RCC 7860 (cell line): Measurements from ENCODE around the gene CCDC6.
"Not testable (repeated sequence)": the region's sequence is repeated elsewhere in the genome, so short reads cannot be mapped to it uniquely, and the experiment has no call there.

Experiments used
- DNase-seq: peaks from one replicate; pipeline ENCODE4 v3.0.0-alpha.2; 2015; ENCODE audit warnings: low spot score
- FAIRE-seq: peaks from 2 replicates; lab custom pipeline; 2012; peaks lifted over from hg19 to GRCh38; lab: Jason Lieb, UNC

Gene CCDC6

DNA sequence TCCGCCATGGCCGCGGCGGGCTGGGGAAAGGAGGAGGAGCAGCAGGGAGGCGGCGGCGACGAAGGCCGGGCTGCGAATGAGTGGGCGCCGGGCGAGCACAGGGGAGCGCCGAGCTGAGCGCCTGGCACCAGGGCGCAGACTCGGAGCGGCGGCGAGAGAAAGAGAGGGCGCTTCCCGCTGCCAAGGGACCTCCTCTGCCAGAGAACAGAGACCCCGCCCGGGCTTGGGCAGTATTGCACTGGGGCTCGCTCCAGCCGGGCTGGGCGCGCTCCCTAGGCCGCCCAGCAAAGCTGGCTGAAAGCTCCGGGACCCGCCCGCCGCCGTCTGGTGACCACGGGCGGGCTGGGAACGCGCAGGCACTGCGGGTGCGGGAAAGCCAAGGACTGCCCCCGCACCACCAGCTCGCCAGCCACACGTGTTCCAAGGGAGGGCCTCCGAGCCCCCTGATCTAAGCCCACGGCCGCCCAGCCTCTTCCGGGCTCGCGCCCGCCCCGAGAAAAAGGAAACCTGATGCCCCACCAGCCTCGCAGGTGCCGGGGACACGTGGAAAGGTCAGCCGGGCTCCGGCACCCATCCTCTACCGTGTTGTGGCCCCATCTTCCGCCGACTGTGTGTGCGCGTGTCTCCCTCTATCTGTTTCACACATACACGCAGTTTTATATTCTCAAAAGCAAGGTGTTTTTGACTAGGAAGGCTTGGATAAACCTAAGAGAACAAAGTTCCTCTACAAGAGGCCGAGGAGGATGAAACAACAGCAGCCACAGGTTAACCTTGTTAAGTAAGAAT lies at the start of gene CCDC6:
TSS of gene CCDC6 (minus strand) at position 140 of the 786 bp plus-strand sequence. CDS start at position 8, 132 bp downstream.
- FAIRE-seq = no peak
- DNase-seq = peak; percentile 79

- FAIRE-seq (no peak), DNase-seq (no peak)
Observed at GRCh38 chr10:59954296-59954695, 47.9 kb upstream of the CCDC6 start.

GRCh38 chr10:59953711-59954110 lies 47.4 kb upstream of the CCDC6 start:
- FAIRE-seq, DNase-seq: not testable (repeated sequence)

DNA sequence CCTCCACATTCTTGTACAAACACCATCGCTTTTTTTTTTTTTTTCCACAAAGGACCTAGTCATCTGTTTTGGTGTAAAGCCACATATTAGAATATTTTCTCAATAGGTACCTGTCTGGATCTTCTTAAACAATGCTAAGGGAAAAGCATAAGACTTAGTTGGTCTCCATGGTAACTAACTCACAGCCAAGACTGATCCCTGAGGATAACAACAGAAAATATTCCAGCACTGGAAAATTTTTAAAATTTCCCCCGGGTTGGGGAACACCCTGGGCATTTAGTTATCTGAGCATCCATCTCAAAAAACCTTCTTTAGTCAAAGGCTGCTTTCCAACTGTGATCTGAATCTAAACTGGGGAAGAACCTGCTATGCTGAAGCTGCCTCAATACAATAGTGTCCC lies 43.7 kb upstream of the CCDC6 start:
- DNase-seq = no peak

GRCh38 chr10:59949608-59950007 lies 43.3 kb upstream of the CCDC6 start:
- FAIRE-seq = no peak
- DNase-seq = no peak

More for the DNA sequence above, 43.7 kb upstream of the CCDC6 start:
- no peak for FAIRE-seq

- FAIRE-seq = no peak
- DNase-seq = no peak
Observed at GRCh38 chr10:59945991-59946390, 39.6 kb upstream of the CCDC6 start.

GRCh38 chr10:59945590-59945989 lies 39.2 kb upstream of the CCDC6 start:
- no peak for FAIRE-seq
- DNase-seq = no peak

- DNase-seq (no peak), FAIRE-seq (no peak)
Observed at GRCh38 chr10:59944339-59944935, 38.1 kb upstream of the CCDC6 start.

DNA sequence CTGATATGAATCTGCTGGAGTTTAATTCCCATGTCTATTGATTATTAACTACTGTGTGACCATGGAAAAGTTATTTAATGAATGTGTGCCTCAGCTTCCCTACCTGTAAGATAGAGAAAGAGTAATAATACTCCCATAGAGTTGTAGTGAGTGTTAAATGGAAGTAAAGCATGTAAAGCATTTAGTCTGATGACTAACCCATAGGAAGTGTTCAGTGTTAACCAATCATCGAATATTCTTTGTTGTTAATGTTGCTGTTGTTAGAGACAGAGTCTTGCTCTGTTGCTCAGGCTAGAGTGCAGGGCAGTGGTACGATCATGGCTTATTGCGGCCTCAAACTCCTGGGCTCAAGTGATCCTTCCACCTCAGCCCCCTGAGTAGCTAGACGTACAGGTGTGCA lies 36.2 kb upstream of the CCDC6 start:
- no peak for DNase-seq
- no peak for FAIRE-seq

DNA sequence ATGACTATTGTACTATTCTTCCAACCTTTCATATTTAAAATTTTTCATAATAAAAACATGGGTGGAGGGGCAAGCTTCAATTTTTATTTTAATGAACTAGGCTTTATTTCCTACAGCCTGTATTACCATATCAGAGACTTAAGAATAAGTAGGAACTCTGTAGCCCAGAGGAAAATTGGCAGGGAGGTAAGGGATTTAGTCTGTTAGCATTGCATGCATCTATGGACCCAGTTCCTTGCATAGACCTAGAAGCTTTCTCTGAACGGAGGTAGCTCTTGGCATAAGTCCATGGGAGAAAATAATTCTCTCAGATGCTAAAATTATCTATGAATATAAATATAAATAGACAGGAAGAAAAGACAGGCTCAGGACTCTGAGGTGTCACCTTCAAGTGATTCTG lies 31.4 kb upstream of the CCDC6 start:
- FAIRE-seq (no peak), DNase-seq (no peak)

- DNase-seq = no peak
- FAIRE-seq = no peak
Observed at GRCh38 chr10:59934701-59935100, 28.3 kb upstream of the CCDC6 start.

DNA sequence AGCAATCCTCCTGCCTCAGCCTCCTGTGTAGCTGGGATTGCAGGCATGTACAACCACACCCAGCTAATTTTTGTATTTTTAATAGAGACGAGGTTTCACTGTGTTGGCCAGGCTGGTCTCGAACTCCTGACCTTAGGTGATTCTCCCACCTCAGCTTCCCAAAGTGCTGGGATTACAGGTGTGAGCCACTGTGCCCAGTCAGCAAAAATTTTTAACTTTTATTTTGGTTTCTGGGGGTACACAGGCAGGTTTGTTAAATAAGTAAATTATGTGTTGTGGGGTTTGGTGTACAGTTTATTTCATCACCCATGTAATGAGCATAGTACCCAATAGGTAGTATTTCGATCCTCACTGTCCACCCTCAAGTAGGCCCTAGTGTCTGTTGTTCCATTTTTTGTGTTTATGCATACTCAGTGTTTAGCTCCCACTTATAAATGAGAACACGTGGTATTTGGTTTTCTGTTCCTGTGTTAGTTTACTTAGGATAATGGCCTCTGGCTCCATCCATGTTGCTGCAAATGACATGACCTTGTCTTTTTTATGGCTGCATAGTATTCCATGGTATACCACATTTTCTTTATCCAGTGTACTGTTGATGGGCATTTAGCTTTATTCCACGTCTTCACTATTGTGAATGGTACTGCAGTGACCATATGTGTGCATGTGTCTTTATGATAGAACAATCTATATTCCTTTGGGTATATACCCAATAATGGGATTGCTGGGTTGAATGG lies 24.6 kb upstream of the CCDC6 start:
- FAIRE-seq, DNase-seq: not testable (repeated sequence)

DNA sequence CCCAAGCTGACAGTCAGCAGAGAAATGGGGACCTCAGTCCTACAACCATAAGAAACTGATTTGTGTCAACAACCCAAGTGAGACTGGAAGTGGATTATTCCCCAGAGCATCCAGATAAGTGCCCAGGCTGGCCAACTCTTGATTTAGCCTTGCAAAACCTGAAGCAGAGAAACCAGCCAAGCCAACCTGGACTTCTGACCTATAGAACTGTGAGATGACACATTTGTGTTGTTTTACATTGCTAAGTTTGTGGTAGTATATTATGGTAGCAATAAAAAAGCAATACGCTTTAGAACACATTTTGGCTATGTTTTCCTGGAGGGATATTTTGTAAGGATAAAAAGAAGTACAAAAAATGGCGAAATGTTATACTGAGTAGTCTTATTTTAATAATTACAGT lies 19.7 kb upstream of the CCDC6 start:
- DNase-seq (no peak), FAIRE-seq (no peak)

GRCh38 chr10:59922907-59923306 lies 16.6 kb upstream of the CCDC6 start:
- no peak for FAIRE-seq
- no peak for DNase-seq

DNA sequence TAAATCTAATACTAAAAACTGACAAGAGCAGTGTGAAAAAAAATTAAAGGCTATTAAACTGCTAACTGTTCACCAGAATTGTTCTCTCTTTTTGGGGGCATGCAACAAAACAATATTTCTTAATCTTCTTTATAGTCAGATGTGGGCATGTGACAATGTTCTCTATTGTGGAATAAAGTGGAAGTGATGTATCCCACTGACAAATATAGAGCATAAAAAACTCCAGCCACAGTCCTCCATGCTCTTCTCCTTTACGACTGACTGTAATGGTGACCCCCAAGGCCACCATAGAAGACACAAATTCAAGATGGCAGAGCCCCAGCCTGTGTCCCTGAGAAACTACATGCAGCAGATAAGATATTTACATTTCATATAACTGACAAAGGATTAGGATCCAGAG lies 11.6 kb upstream of the CCDC6 start:
- FAIRE-seq (no peak), DNase-seq (no peak)

DNA sequence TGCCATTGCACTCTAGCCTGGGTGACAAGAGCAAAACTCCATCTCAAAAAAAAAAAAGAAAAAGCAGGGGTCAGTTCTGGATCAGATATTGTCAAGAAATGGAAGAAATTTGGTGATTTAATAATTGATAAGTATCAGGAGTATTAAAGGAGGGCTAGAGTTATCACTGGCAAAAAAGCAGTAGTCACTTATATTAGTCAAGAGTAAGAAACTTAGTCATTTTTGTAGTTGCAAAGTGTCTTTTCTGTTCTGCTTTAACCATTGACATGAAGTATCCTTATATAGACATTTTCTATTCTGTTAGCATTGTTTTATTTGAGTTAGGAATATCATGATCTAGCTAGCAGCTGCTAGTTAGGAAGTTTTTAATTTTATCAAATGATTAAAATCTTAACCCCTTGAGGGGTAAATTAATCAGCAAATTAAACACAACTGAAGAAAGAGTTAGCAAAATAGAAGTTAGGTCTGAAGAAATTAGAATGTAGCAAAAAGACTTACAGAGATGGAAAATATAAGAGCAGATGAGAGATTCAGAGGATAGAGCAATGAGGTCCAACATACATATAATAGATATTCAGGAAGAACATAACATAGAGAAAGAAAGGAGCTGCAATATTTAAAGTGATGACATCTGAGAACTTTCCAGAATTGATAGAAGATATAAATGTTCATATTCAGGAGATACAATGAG lies 7.3 kb upstream of the CCDC6 start:
- FAIRE-seq (no peak), DNase-seq (no peak)

DNA sequence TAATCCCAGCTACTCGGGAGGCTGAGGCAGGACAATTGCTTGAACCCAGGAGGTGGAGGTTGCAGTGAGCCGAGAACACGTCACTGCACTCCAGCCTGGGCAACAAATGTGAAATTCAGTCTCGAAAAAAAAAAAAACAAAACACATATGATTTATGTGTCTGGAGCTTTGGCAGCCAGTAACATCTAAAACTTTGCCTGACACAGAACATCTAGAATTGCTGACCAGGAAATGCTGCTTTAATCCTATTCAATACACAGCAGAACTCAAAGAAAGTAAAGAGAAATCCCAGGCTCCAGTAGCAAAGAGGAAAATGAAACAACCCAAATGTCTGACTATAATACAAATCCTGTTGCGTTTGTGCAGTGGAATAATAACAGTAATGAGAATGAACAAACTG lies 4.5 kb upstream of the CCDC6 start:
- FAIRE-seq (no peak), DNase-seq (no peak)

- DNase-seq = no peak
- FAIRE-seq = no peak
Observed at GRCh38 chr10:59909815-59910214, 3.5 kb upstream of the CCDC6 start.

- FAIRE-seq (no peak), DNase-seq (no peak)
Observed at GRCh38 chr10:59908808-59909143, 2.4 kb upstream of the CCDC6 start.

- DNase-seq = peak; percentile 55
- peak; percentile 78 for FAIRE-seq
Observed at GRCh38 chr10:59907918-59908807, 1.8 kb upstream of the CCDC6 start.
